ENCODE measurements around the gene TIGD7. TPM values are rescaled to one million over a fixed set of nuclear protein-coding genes. Genes with fewer than 3 reads are reported as not detected.
"Not testable (repeated sequence)": the region's sequence is repeated elsewhere in the genome, so short reads cannot be mapped to it uniquely, and the experiment has no call there.

Gene TIGD7
- total RNA-seq, 2 donors from 2014 or later, result 6.4 to 9.1 TPM

DNA sequence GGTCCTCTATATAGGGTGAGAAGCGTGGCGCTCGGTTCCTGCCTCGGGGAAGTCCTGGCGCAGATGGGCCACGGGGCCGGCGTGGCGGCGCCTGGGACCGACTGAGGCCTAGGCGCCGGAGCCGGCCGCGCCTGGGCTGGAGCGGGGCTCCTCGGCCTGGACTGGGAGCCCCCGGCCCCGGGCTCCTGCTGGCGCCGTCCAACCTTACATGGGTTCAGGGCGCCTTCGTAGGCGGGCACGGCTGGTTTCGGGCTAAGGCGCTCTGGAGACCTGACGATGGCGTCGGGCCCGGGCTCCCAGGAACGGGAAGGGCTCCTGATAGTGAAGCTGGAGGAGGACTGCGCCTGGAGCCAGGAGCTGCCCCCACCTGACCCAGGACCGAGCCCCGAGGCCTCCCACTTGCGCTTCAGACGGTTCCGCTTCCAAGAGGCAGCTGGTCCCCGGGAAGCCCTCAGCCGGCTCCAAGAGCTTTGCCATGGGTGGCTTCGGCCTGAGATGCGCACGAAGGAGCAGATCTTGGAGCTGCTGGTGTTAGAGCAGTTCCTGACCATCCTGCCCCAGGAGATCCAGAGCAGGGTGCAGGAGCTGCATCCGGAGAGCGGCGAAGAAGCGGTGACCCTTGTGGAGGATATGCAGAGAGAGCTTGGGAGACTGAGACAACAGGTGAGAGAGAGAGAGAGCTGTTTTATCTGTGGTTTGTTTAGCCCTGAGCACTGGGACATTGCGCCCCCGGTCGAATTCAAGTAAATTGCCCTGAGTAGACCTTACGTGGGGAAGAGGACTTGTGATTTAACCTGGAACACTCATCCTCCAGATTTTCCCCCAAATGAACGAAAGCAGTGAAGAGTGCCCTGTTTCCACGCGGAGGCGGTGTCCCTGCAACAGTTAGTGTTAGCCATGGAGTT is 21.4 kb downstream of the TIGD7 start:
- intact Hi-C loops (cut with DNase I), result no loop called here
- DNase-seq (ENCODE audit: low spot score), result no peak

DNA sequence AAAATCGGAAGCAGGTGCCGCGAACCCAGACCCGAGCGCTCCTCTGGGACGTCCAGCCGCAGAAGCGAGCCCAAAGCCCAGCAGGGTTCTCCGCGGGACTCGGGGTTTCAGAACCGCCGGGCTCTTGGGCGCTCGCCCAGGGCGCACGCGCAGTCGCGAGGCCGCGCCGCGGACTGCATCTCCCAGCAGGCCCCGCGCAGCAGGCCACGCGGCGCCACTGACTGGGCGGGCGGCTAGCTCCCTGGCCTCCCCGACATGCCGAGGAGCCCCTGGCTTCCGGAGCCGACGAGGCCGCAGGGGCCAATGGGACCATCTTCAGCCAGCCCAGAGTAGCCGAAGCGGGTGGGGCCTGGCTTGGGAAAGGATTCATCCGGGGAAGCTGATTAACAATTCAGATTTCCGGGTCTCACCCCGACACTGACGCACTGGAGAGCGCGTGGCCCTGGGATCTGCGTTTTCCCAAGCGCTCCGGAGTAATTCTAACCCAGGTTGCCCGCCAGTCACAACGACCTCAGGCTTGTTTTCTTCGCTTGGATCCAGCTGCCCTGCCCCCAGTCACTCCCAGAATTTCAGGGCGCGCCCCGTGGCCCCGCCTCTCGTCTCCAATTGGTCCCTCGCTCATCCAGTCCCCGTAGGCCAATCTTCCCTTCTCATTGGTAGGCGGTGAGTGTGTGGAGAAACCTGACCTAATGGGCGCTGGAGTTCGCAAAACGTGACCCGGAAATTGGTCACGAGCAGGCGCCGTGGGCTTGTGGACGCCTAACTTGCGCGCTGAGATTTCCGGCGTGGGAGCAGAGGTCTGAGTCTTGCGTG is 22.3 kb downstream of the TIGD7 start, which contains the start of gene ZNF263:
ZNF263 (plus strand) TSS at position 762 of the 813 bp plus-strand sequence. CDS start 328 bp downstream, outside the sequence.
- DNase-seq (ENCODE audit: low spot score), result peak; percentile 98
- intact Hi-C loops (cut with DNase I), result no loop called here

DNA sequence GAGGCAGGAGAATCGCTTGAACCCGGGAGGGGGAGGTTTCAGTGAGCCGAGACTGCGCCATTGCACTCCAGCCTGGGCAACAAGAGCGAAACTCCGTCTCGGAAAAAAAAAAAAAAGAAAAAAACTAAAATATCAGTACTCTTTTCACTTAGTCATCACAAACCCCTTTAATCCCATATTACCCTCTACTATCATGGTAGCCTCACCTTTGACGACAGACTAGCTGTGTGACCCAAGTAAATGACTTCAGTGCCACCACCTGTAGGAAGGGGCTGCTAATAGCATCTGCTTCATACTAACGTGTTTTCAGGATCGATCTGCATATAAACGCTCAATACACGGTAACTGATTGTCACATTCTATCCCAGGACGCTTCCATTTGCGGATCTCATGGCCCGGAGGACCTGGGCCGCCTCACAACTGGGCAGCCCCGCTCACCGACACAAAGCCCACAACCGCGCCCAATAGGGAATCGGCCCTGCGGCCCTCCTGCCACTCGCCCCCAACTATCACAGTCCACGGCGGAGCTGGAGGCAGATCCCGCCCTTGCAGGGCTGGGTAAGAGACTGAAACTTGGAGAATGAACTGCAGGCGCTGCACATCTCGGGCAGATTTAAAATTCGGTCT is 23.0 kb downstream of the TIGD7 start:
- intact Hi-C loops (cut with DNase I), result no loop called here
- no peak for DNase-seq (ENCODE audit: low spot score)

DNA sequence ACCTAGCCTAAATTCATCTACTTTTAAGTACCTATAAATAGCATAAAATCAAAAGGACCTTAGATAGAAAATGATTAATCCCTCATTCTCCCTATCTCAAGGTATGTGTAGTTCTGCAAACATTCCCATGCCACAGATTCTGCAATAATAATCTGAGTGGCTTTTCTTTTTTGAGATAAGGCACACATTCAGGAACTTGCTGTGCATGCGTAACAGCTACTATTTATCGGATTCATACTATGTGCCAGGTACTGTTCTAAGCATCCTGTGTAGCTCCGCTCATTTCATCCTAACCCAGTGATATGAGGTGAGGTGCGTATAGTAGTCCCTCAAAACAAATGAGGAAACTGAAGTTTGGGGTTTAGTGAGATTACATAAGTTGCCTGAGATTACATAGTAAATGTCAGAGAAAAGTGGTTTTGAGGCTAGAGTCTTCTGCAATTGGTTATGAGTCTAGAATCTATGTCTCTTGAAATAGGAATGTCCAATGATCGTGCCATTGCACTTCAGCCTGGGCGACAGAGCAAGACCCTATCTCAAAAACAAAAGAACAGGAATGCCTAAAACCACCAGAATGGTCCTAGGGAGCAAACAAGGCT is 23.9 kb downstream of the TIGD7 start:
- intact Hi-C loops (cut with DNase I), result no loop called here
- no peak for DNase-seq (ENCODE audit: low spot score)

DNA sequence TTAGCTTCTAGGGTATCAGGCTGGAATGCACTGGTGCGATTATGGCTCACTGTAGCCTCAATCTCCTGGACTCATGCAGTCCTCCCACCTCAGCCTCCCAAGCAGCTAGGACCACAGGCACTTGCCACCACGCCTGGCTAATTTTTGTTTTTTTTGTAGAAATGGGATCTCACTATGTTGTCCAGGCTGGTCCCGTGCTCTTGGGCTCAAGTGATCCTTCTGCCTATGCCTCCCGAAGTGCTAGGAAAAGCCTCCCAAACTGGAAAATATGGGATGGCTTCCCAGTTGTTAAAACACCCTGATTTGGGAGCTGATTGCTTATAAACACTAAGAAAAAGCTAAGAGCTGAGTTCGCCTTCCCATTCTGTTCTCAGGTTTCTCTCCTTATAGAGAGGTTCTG is 28.6 kb downstream of the TIGD7 start:
- DNase-seq (ENCODE audit: low spot score), result peak; percentile 1
- intact Hi-C loops (cut with DNase I), result loop anchor here in 1 of 2 donors (5.0 kb wide), 1 partner anchor 1354 kb away; no protein-coding TSS in a partner anchor

DNA sequence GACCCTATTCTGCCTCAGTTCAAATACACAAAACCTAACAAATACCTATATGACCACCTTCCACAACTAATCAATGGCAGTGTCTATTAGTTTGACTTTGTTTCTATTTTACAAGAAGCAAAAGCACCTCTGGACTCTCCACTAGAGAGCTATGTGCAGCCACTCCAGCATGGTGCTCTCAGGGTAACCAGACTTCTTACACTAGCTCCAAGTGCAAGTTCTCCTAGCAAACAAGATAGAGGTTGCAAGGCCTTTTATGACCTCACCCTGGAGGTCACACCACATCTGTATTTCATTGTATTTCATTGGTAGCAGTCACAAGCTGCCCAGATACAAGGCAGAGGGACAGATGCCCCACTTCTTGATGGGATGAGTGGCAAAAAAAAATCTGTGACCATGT is 30.3 kb downstream of the TIGD7 start:
- intact Hi-C loops (cut with DNase I), result loop anchor here in 1 of 2 donors (5.0 kb wide), 1 partner anchor 1353 kb away; no protein-coding TSS in a partner anchor
- no peak for DNase-seq (ENCODE audit: low spot score)

DNA sequence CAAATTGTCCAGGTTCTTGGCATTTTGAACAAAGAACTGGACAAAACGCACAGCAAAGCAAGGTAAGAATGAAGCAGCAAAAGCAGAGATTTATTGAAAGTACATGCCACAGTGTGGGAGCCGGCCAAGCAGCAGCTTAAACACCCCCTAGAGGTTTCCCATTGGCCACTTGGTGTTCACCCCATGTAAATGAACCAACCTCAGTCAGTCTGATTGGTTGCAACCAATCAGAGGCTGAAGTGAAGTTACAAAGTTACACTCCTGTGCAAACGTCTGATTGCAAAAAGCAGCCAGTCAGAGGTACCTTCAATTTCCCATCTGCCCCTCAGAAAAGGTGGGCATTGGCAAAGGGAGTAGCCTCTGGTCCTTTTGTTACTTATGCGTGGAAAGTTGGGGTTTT is 30.7 kb downstream of the TIGD7 start:
- no peak for DNase-seq (ENCODE audit: low spot score)
- intact Hi-C loops (cut with DNase I), result no loop called here

DNA sequence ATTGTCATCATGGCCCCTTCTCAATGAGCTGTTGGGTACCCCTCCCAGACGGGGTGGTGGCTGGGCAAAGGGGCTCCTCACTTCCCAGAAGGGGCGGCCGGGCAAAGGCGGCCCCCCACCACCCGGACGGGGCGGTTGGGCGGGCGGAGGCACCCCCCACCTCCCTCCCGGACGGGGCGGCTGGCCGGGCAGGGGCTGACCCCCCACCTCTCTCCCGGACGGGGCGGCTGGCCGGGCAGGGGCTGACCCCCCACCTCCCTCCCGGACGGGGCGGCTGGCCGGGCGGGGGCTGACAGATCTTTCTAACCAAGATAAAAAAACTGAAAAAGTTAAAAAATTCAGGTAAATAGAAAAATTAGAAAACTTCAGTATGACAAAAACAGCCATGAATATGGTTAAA is 33.9 kb downstream of the TIGD7 start:
- peak; percentile 18 for DNase-seq (ENCODE audit: low spot score)
- intact Hi-C loops (cut with DNase I), result not testable (repeated sequence)

DNA sequence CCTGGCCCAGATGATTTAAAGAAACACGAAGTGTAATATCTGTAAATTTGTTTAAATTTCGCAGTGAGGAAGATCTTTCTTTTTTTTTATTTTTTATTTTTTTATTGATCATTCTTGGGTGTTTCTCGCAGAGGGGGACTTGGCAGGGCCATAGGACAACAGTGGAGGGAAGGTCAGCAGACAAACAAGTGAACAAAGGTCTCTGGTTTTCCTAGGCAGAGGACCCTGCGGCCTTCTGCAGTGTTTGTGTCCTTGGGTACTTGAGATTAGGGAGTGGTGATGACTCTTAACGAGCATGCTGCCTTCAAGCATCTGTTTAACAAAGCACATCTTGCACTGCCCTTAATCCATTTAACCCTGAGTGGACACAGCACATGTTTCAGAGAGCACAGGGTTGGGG is 34.5 kb downstream of the TIGD7 start:
- DNase-seq (ENCODE audit: low spot score); intact Hi-C loops (cut with DNase I): not testable (repeated sequence)

DNA sequence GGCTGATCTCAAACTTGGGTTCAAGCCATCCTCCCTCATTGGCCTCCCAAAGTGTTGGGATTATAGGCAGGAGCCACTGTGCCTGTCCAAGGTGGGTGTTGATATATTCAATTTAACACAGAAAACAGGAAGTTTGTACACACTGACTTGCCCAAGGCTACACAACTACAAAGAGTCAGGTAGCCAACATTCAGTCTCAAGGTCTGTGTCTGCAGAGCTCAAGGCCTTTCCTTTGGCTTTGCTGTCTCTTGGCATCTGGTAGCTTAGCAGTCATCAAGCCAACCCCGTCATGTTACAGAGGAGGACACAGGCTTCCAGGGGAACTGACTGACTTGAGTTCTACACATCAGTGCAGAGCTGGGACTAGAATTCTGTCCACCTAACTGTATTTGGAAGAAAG is 36.9 kb downstream of the TIGD7 start:
- intact Hi-C loops (cut with DNase I), result no loop called here
- no peak for DNase-seq (ENCODE audit: low spot score)

DNA sequence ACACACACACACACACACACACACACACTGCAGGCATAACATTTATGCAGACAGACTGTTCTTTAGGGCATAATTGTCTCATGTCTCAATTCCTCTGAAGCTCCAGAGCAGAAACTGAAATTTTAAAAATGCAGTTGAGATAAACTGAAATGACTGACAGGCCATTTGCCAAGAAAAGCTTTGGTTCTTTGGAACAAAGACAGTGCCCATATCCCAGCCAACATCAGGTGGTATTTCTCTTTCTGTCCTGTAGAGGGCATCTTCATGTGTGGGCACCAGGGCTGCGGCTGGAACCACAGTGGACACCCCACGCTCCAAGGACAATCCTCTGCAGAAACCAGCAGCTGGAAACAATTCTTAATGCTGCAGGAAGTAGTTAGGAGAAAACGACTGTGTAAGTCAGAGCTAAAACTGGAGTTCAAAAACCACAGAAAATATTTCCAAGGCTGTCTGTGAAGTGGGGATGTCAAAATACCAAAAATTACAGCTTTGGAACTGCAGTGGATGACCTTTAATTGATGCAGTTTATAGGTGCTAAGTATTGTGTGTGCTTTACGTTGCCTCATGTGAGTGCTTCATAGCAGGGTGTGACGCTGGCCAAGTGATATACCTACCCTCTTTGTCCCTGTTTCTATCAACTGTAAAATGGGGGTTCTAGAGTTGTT is 38.2 kb downstream of the TIGD7 start:
- DNase-seq (ENCODE audit: low spot score), result no peak
- intact Hi-C loops (cut with DNase I), result no loop called here

DNA sequence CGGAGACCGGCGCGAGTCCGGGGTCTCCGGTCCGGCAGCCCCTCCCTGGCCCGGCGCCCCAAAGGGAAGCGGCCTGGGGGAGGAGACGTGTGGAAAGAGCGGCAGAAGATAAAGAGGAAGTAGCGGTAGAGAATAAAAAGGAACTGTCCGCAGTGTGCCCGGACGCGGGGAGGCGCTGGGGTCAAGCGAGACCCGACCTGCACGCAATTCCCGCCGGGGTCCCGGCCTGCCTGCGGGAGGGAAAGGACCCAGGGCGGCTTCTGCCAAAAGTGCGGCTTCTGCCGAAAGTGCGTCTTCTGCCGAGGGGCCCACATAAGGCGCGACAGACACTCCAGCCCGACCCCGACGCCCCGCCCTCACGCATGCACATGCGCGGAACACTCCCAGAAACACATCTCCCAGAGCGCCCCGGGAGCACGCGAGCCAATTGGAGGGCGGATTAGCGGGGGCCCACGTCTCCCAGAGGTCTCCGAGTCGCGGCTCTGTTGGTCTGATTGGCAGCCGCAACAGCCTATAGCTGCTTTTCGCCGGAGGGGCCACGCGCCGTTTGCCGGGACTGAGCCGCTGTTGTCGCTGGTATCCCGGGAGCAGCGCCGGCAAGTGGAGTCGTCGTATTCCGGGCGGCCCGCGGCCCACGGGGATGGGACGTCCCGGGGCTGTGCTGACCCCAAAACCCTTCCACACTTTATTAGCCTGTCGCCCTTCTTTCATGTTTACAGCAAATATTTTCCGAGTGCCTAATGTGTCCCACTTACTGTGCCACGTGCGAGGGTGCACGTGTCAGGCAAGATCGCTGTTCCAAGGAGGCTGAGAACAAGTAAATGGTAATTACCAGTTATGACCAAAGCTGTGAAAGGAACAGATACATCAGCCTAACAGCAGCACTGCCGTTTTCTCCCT is 40.8 kb downstream of the TIGD7 start:
- peak; percentile 99 for DNase-seq (ENCODE audit: low spot score)
- intact Hi-C loops (cut with DNase I), result no loop called here

DNA sequence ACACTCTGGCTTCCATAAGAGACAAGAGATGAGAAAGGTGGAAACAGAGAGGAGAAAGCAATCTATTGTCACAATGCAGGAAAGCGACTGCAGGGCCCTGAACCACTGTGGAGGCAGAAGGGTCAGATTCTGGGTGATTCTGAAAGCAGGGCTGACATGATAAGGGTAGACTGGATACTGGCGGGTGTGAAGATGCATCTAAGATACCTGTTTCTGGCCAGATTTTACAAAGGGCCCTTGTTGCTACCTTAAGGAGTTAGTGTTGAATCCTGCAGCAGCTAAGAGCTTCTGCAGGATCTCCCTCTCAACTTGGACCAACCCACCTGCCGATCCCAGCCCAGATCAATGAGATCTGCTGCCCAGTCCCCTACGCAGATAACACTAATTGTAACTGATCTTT is 42.7 kb downstream of the TIGD7 start:
- no peak for DNase-seq (ENCODE audit: low spot score)
- intact Hi-C loops (cut with DNase I), result no loop called here

DNA sequence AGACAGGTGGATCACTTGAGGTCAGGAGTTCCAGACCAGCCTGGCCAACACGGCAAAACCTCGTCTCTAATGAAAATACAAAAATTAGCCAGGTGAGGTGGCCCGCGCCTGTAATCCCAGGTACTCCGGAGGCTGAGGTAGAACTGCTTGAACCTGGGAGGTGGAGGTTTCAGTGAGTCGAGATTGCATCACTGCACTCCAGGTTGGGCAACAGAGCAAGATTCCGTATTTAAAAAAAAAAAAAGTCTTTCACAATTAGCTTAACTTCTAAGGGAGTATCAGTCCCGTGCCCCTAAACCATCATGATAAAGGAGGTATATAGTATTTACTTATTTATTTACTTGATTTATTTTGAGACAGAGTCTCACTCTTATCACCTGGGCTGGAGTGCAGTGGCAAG is 45.4 kb downstream of the TIGD7 start:
- intact Hi-C loops (cut with DNase I), result no loop called here

DNA sequence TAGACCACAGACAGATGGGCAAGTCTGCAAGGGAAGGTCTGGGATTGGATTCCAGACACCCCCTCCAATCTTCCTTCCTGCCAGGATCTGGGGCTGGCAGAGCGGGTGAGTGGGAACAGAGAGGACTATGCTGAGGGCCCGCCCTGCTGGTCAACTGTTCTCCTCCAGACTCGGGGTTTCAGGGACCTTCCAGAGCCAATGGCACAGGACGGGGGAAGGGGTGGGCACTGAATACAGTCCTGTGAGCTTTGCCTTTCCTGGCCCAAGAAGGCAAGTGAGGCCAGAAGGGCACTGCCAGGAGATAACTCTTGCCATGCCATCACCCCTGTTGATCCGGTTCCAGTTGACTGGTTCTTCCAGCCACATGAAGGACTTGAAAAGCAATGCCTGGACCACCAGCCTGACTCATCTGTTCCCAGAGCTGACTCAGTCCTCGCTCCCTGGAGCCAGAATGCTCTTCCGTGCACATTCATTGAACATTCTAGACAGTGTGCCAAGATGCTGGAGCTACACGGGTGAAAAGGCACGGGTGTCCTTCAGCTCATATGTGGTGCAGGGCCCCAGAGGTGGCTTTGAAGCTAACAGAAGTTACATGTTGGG is 48.3 kb downstream of the TIGD7 start:
- peak; percentile 54 for DNase-seq (ENCODE audit: low spot score)
- intact Hi-C loops (cut with DNase I), result no loop called here

More for the DNA sequence above, 45.4 kb downstream of the TIGD7 start:
- DNase-seq (ENCODE audit: low spot score), result no peak

DNA sequence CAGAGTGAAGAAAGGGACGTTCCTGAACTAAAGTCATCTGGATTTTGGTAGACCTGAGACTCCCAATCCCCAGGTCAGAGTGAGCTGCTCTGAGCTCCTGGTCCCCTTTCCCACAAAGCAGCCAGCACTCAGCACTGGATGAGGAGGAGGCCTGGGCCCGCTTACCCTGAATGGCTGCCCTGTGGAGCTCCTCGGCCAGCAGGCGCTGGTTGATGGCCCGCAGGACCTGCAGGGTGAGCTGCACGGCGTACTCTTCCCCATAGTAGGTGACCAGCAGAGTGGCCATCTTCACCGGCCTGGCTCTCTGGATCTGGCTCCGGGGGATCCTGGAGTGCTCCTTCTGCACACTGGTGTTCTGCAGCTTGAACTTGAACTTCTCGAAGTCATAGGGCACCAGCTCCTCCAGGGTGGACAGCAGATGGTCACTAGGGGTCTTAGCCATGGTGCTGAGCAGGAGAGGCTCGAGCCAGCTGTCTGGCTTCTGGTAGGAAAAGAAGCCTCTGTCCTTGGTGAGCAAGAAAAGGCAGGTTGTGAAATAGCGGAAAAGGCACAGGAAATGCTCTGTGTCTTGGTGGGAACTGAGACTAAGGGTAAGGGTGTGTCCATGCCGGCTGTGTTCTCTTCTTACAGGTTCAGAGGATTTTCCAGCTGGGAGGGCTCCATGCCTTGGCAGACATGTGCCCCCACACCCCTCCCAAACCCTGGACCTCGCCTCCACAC is 48.9 kb downstream of the TIGD7 start, which contains the start of gene MEFV:
MEFV (minus strand) TSS at position 488 of the 720 bp plus-strand sequence; CDS start at position 442, 46 bp downstream.
- DNase-seq (ENCODE audit: low spot score), result peak; percentile 76

DNA sequence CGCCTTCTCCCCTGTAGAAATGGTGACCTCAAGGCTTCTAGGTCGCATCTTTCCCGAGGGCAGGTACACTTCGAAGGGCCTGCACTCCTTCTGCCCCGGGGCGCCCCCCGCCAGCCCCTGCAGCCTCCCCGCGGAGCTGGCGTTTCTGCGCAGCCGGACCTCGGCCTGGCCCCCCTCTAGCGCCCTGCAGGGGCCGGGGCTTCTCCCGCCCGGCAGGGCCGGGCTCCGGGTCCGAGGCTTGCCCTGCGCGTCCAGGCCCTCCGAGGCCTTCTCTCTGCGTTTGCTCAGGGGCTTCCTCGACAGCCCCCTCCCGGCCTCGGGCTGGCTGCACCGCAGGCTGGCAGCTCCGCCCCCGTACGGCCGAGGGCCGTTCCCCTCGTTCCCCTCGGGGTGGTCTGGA is 50.9 kb downstream of the TIGD7 start:
- peak; percentile 70 for DNase-seq (ENCODE audit: low spot score)
- intact Hi-C loops (cut with DNase I), result no loop called here

More for the DNA sequence above, 48.9 kb downstream of the TIGD7 start, which contains the start of gene MEFV:
- intact Hi-C loops (cut with DNase I), result no loop called here

Measured in posterior vena cava (tissue), 2 donors.